ENCODE measurements around the gene ITPK1.
A peak's percentile ranks its signal among the peaks of the same experiment; 100 is the strongest.

The ITPK1 gene

DNA sequence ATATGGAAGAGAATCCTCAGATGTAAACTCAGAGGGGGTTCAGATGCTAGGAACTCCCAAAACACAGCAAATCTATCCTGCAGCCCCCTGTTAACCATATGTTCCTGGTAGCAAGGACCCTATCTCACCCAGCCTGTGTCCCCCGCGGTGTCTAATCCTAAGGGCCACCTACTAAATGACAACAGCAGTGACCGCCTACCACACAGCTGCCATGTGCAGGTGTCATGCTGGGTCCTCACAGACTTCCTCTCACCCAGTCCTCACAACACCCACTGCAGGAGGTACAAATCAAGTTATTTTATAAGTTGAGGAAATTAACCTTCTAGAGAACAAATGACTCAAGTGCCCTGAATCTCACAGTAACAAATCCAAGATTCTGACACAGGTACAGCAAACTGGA, 73.9 kb downstream of the ITPK1 start:
- Mint-ChIP-seq H3K27me3 (no peaks in the 10 kb centered on the region), H3K4me3 (no peak overlapping the region), H3K27ac (peak overlapping the region; percentile 72 to 78)

DNA sequence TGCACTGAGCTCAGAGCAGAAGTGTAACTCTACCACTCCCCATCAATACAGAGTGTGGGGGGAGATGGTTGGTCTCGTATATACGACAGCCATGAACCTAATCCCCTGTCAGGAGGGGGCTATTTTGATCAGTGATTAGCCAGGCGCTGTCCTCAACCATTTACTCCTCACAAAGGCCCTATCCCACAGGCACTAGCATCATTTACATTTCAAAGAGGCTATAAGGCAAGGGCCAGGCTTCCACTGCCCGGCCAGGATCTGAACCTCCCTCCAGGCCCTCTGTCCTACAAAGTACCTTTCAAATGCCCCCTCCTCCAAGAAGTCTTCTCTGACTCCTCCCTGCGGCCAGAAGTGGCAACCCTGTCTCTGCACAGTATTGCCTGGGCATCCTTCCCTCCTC, 74.7 kb downstream of the ITPK1 start:
- Mint-ChIP-seq H3K4me3 (no peak overlapping the region), H3K9me3 (no peaks in the 10 kb centered on the region), H3K36me3 (ENCODE audit: insufficient read depth) (no peaks in the 10 kb centered on the region), H3K27ac (peak overlapping the region; percentile 72 to 78), H3K4me1 (ENCODE audit: low read depth in 2 of 2) (peaks cover 45 to 58% of the 10 kb centered on the region in 2 donors), H3K27me3 (no peaks in the 10 kb centered on the region)
- ATAC-seq (replicated peaks), result no peak
- DNase-seq, result no peak

More for the DNA sequence above, 73.9 kb downstream of the ITPK1 start:
- DNase-seq, result no peak
- no peak for ATAC-seq (replicated peaks)
- Mint-ChIP-seq H3K9me3 (no peaks in the 10 kb centered on the region), H3K36me3 (ENCODE audit: insufficient read depth) (no peaks in the 10 kb centered on the region), H3K4me1 (ENCODE audit: low read depth in 2 of 2) (peaks cover 45 to 57% of the 10 kb centered on the region in 2 donors)

DNA sequence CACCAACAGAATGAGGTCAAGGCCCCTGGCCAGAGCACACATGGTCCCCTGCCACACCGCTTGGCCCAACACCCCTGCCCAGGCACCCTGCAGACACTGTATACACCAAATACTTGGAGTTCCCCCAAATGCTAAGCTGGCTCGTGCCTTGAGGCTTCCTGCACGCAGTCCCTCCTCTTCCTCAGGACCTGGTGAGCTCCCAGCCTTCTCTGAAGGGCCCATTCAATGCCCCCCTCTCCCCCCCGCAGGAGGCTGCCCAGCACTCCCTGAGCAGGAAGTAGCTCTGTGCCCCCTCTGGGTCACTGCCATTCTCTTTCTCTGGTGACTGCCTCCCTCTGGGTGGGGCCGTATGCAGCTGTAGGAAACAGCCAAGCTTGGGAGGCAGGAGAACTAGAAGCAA, 75.3 kb downstream of the ITPK1 start:
- no peaks in the 10 kb centered on the region for H3K27me3 Mint-ChIP-seq
- no peak overlapping the region for H3K4me3 Mint-ChIP-seq
- ATAC-seq (replicated peaks) (no peak), DNase-seq (no peak)
- peak overlapping the region; percentile 72 to 78 for H3K27ac Mint-ChIP-seq
- no peaks in the 10 kb centered on the region for H3K36me3 Mint-ChIP-seq (ENCODE audit: insufficient read depth)
- H3K4me1 Mint-ChIP-seq (ENCODE audit: low read depth in 2 of 2), result peaks cover 43 to 56% of the 10 kb centered on the region in 2 donors
- no peaks in the 10 kb centered on the region for H3K9me3 Mint-ChIP-seq

DNA sequence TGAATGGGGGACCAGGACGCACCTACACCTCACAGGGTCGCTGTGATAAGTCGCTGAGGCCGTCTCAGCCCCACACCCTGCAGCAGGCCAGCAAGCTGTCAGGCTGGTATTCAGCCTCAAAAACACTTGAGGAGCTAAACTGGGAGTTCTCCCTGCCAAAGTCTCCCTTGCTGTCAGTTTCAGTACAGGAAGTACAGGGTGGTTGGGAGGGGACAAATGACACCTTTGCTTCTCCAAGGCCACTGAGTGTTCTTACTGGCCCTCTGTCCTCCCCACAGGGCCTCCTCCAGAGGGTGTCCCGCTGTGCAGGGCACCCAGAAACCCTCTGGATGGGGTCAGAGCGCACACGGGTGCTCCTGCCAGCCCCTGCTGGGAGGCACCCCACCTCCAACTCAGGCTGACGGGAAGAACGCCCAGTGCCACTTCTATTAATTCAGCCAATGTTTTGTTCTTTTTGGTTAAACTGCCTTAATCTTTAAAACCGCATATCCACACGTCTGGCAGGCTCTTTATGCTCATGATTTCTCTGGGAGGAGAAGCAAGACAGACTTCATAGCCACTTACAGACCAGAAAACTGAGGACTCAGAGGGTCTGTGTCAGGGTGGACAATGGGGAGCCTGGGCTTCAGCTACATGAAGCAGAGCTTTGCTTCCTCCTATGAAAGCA, 75.9 kb downstream of the ITPK1 start:
- no peak overlapping the region for H3K4me3 Mint-ChIP-seq
- H3K27me3 Mint-ChIP-seq, result no peaks in the 10 kb centered on the region
- H3K36me3 Mint-ChIP-seq (ENCODE audit: insufficient read depth), result no peaks in the 10 kb centered on the region
- DNase-seq (no peak), ATAC-seq (replicated peaks) (no peak)
- H3K4me1 Mint-ChIP-seq (ENCODE audit: low read depth in 2 of 2), result peaks cover 43 to 50% of the 10 kb centered on the region in 2 donors
- H3K9me3 Mint-ChIP-seq, result no peaks in the 10 kb centered on the region
- H3K27ac Mint-ChIP-seq, result peak overlapping the region; percentile 78 to 82

DNA sequence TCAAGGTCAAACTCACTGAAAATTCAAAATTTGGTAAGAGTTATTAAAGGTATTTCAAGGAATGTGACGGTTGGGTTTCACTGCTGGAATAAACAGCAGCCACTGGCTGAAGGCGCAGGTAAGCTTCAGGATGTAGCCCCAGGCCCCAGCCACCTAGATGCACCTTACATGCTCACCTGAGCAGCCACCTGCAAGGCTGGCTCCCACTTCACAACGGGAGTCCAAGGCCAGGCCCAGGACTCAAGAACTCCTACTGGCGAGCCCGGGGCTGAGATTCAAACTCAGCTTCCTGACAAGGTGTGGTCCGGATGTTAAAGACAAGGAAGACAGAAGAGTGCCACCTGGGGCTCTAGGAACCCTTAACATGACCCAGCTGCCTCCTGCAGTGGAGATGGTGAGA, 78.4 kb downstream of the ITPK1 start:
- Mint-ChIP-seq H3K4me1 (ENCODE audit: low read depth in 2 of 2) (peaks cover 46 to 50% of the 10 kb centered on the region in 2 donors), H3K27ac (peak overlapping the region; percentile 81 to 87)

GRCh38 chr14:93036652-93037345, 78.9 kb downstream of the ITPK1 start:
- Mint-ChIP-seq H3K4me3 (no peak overlapping the region), H3K27me3 (no peaks in the 10 kb centered on the region), H3K4me1 (ENCODE audit: low read depth in 2 of 2) (peaks cover 41 to 46% of the 10 kb centered on the region in 2 donors), H3K36me3 (ENCODE audit: insufficient read depth) (no peaks in the 10 kb centered on the region), H3K27ac (peak overlapping the region; percentile 81 to 87), H3K9me3 (no peaks in the 10 kb centered on the region)
- ATAC-seq (replicated peaks) (peak; percentile 13), DNase-seq (no peak)

More for the DNA sequence above, 78.4 kb downstream of the ITPK1 start:
- H3K9me3 Mint-ChIP-seq, result no peaks in the 10 kb centered on the region
- no peak for ATAC-seq (replicated peaks)
- no peaks in the 10 kb centered on the region for H3K36me3 Mint-ChIP-seq (ENCODE audit: insufficient read depth)
- no peaks in the 10 kb centered on the region for H3K27me3 Mint-ChIP-seq
- H3K4me3 Mint-ChIP-seq, result no peak overlapping the region
- no peak for DNase-seq

DNA sequence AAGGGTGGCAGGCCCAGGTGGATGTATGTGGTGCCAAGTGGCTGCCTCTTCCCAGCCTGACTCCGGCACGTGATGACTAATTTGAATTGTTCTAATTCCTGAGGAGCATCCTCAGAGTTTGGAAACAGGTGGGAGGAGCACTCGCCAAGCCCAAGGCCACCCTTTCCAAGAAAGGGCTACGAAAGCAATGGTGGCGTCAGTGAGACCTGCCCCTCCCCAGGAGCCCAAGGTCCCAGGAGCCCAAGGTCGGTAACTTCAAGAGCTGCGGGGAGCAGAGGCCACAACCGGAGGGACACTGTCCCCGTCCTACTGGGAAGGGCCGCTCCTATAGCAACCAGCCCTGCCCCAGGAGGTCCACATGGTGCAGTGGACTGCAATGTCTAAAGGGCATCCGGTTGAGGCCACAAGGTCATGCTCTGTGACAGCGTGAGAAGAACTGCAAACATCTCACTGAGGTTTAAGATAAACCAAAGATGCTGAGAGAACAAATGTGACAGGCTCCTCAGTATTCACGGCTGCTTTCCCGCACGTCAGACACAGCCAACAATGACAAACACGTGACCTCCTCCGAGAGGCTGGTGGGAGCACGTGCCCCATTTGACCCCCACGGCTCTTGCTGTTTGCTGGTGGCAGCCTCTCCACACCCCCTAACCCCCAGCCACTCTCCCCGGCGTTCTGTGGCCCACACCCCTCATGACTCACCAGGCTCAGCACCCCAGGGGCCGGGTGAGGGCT, 79.6 kb downstream of the ITPK1 start:
- ATAC-seq (replicated peaks) (peak; percentile 63), DNase-seq (peak in 2 of 3 experiments; percentile 15 to 25)
- Mint-ChIP-seq H3K4me3 (no peak overlapping the region), H3K27ac (peak overlapping the region; percentile 81 to 87), H3K4me1 (ENCODE audit: low read depth in 2 of 2) (peaks cover 39 to 43% of the 10 kb centered on the region in 2 donors), H3K27me3 (no peaks in the 10 kb centered on the region), H3K36me3 (ENCODE audit: insufficient read depth) (no peaks in the 10 kb centered on the region), H3K9me3 (no peaks in the 10 kb centered on the region)

- Mint-ChIP-seq H3K4me3 (no peak overlapping the region), H3K9me3 (no peaks in the 10 kb centered on the region), H3K36me3 (ENCODE audit: insufficient read depth) (no peaks in the 10 kb centered on the region), H3K27ac (peak overlapping the region; percentile 81 to 87), H3K4me1 (ENCODE audit: low read depth in 2 of 2) (peaks cover 38 to 41% of the 10 kb centered on the region in 2 donors), H3K27me3 (no peaks in the 10 kb centered on the region)
- no peak for DNase-seq
- ATAC-seq (replicated peaks), result no peak
Measured at GRCh38 chr14:93035585-93035916, 80.2 kb downstream of the ITPK1 start.

GRCh38 chr14:93034671-93034994, 81.1 kb downstream of the ITPK1 start:
- Mint-ChIP-seq H3K4me1 (ENCODE audit: low read depth in 2 of 2) (peaks cover 40 to 42% of the 10 kb centered on the region in 2 donors), H3K4me3 (peak overlapping the region; percentile 69 to 71), H3K27me3 (no peaks in the 10 kb centered on the region), H3K9me3 (no peaks in the 10 kb centered on the region), H3K27ac (peak overlapping the region; percentile 81 to 92), H3K36me3 (ENCODE audit: insufficient read depth) (no peaks in the 10 kb centered on the region)
- DNase-seq (no peak), ATAC-seq (replicated peaks) (no peak)

GRCh38 chr14:93033983-93034670, 81.6 kb downstream of the ITPK1 start:
- Mint-ChIP-seq H3K4me3 (peak overlapping the region; percentile 69 to 71), H3K27ac (peak overlapping the region; percentile 81 to 92), H3K36me3 (ENCODE audit: insufficient read depth) (no peaks in the 10 kb centered on the region), H3K27me3 (no peaks in the 10 kb centered on the region), H3K9me3 (no peaks in the 10 kb centered on the region), H3K4me1 (ENCODE audit: low read depth in 2 of 2) (peaks cover 37 to 38% of the 10 kb centered on the region in 2 donors)
- peak; percentile 73 for ATAC-seq (replicated peaks)
- DNase-seq, result peak; percentile 30 to 55 (median 42)

DNA sequence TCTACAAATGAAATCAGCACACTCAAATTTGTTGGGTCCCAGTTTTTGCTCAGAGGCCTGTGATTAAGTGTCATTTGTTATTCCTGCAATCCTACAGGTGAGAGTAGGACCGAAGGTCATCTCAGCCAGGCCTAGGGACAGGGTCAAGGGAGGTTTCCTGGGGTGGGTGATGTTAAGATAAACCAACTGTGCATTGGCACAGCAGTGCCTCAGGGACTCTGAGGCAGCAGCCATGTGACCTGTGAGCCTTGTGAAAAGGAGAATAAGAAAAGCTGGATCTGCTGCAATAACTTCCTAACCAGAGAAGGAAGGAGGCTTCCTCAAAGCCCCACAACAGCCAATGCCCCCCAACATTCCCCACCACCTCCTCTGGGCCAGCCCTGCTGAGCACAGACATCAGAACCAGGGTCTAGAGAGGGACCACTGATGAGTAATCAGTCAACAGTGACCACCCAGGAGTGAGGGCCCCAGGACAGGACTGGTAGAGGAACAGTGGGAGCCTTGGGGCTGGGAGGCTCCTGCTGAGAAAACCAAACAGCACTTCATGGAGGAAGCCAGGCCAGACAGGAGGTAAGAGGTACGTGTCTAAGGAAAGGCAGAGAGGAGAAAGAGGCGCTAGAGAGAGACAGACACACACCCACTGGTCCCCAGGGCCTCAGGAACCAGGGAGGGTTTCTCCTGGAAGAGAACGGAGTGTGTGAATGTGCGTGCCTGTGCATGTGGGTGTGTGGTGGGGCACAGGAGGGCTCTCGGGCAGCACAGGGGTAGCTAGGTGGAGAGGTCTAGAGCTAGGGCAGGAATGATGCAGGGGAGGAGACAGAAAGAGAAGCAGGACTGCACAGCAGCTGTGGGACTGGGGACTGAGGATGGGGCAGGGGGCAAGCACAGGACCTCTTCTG, 82.4 kb downstream of the ITPK1 start:
- H3K4me1 Mint-ChIP-seq (ENCODE audit: low read depth in 2 of 2), result peaks cover 35 to 37% of the 10 kb centered on the region in 2 donors

DNA sequence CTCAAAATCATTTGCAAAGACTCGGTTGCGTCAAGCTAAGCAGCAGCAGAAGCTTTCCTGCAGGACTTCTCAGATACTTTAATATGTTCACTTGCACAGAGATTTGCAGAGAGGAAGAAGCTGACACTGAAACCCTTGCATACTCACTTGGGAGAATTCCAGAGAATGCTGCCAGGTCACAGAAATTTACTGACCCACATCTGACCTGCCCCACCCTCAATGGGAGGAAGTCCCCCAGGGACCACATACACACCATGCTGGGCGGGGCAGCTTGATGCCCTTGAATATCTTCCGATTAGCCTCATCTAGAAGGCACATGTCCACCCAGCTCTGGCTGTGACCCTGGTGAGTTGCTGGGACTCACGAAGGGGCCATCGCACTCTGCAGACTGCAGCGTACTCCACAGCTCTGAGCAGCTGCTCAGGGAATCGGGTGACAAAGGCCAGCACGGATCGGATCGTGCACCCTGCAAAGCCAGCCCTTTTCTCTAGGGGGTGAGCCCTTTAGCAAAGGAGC, 83.2 kb downstream of the ITPK1 start:
- no peaks in the 10 kb centered on the region for H3K27me3 Mint-ChIP-seq
- no peaks in the 10 kb centered on the region for H3K36me3 Mint-ChIP-seq (ENCODE audit: insufficient read depth)
- H3K4me3 Mint-ChIP-seq, result no peak overlapping the region
- H3K27ac Mint-ChIP-seq, result peak overlapping the region in 1 of 2 donors; percentile 58
- H3K9me3 Mint-ChIP-seq, result no peaks in the 10 kb centered on the region
- DNase-seq, result no peak
- ATAC-seq (replicated peaks), result no peak
- peaks cover 34 to 37% of the 10 kb centered on the region in 2 donors for H3K4me1 Mint-ChIP-seq (ENCODE audit: low read depth in 2 of 2)

More for the DNA sequence above, 82.4 kb downstream of the ITPK1 start:
- Mint-ChIP-seq H3K27ac (peak overlapping the region; percentile 81 to 92), H3K4me3 (peak overlapping the region; percentile 69 to 71), H3K27me3 (no peaks in the 10 kb centered on the region), H3K9me3 (no peaks in the 10 kb centered on the region), H3K36me3 (ENCODE audit: insufficient read depth) (no peaks in the 10 kb centered on the region)
- no peak for DNase-seq
- no peak for ATAC-seq (replicated peaks)
